ENCODE data around the gene USP2.

DNA sequence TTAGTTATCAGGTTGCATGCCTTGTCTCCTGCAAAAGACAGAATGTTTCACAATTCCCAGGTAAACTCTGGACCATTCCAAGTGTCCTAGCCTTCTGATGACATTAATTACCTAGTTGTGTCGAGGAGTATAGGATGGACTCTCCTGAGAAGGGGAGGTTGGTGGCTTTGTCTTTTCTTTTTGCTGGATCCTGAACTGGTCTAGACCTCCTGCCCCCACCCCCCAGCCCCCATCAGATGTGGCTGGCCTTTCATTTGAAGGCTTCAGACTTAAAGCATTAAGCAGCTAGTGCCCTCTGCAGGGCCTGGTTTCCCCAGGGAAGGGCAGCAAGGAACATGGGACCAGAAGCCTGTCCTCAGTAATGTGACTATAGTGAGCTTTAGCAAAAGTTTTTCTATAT lies 74.3 kb downstream of the USP2 start:
- no peak for TF ChIP-seq EZH2phosphoT487 (conservative IDR thresholded peaks at IDR 0.05; ENCODE audit: low read length)
- TF ChIP-seq, protein P1, sequence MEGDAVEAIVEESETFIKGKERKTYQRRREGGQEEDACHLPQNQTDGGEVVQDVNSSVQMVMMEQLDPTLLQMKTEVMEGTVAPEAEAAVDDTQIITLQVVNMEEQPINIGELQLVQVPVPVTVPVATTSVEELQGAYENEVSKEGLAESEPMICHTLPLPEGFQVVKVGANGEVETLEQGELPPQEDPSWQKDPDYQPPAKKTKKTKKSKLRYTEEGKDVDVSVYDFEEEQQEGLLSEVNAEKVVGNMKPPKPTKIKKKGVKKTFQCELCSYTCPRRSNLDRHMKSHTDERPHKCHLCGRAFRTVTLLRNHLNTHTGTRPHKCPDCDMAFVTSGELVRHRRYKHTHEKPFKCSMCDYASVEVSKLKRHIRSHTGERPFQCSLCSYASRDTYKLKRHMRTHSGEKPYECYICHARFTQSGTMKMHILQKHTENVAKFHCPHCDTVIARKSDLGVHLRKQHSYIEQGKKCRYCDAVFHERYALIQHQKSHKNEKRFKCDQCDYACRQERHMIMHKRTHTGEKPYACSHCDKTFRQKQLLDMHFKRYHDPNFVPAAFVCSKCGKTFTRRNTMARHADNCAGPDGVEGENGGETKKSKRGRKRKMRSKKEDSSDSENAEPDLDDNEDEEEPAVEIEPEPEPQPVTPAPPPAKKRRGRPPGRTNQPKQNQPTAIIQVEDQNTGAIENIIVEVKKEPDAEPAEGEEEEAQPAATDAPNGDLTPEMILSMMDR (IDR thresholded peaks at IDR 0.05; ENCODE audit: insufficient read depth, low read length, poor library complexity, severe bottlenecking), result no peak
